ENCODE data around the gene YPEL4. TPM values are rescaled to one million over a fixed set of nuclear protein-coding genes. Genes with fewer than 3 reads are reported as not detected.

Gene YPEL4
- polyA plus RNA-seq, 1 of the 3 experiments (the other 2 are of a cell fraction), result 2.3 TPM

DNA sequence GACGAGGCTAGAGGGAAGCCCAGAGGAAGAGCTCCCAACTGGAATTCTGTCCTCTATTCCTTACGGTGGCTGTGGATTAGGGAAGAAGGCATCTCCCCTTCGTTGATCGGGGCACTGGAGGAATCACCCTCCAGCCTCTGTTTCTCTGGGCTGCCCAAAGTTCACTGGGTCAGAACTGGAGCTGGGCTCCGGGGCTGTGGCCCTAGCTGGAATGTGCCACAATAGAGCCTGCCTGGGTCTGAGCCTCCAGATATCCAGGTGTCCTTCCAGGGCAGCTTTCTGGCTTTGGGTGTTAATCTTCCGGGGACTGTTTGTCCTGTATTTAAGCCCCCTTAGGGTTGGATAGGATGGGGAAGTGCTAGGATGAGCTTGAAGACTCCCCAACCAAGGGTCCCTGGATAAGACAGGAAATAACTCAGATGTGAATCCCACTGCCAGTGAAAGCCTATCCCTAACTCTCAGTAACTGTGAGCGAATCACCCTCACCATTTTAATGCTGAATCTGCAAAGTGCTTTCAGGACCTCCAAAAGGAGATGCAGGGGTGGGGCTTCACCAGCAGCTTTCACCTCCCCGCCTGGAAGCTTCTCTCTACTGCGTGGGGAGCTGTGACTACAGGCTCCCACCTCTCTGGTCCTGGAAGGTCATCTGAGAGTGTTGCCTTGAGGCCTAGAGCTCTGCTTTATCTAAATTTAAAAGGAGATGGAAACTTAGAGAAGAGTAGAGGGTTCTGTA lies 9.5 kb downstream of the YPEL4 start:
- DNase-seq, result no peak
- H3K9me2 ChIP-seq, result no peaks in the 10 kb centered on the region
- POLR2A ChIA-PET, result interaction anchor here (3.0 kb wide), 1 partner anchor 72 kb away, joined by 24 read pairs; the partner anchor contains the start of gene UBE2L6
- H3F3A ChIP-seq (replicated peaks; ENCODE audit: insufficient read depth), result peaks cover 8% of the 10 kb centered on the region
- CTCF ChIA-PET, result interaction anchor here (1.1 to 17.7 kb wide), 12 partner anchors 9 to 295 kb away, joined by 3 to 326 read pairs (median 8); partner anchors contain the start of genes SERPING1, UBE2L6 and YPEL4
- TF ChIP-seq NRF1 (IDR thresholded peaks at IDR 0.05; ENCODE audit: low read depth, low read length) (no peak), YY1 (IDR thresholded peaks at IDR 0.05; ENCODE audit: low read depth) (no peak), TCF12 (IDR thresholded peaks at IDR 0.05) (no peak), CHD2 (IDR thresholded peaks at IDR 0.05; ENCODE audit: low read length, partially characterized antibody) (no peak), SIN3A (IDR thresholded peaks at IDR 0.05; ENCODE audit: borderline replicate concordance, low read depth, low read length) (no peak), MXI1 (IDR thresholded peaks at IDR 0.05; ENCODE audit: low read depth, low read length) (no peak), RAD21 (IDR thresholded peaks at IDR 0.05; ENCODE audit: low read length) (no peak), RCOR1 (IDR thresholded peaks at IDR 0.05; ENCODE audit: low read length) (no peak), GATA2 (CRISPR knock-in tag; IDR thresholded peaks at IDR 0.05) (no peak)
- TF ChIP-seq, protein P1, sequence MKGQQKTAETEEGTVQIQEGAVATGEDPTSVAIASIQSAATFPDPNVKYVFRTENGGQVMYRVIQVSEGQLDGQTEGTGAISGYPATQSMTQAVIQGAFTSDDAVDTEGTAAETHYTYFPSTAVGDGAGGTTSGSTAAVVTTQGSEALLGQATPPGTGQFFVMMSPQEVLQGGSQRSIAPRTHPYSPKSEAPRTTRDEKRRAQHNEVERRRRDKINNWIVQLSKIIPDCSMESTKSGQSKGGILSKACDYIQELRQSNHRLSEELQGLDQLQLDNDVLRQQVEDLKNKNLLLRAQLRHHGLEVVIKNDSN (IDR thresholded peaks at IDR 0.05; ENCODE audit: borderline replicate concordance, low read depth), result no peak
- TF ChIP-seq, protein P2, sequence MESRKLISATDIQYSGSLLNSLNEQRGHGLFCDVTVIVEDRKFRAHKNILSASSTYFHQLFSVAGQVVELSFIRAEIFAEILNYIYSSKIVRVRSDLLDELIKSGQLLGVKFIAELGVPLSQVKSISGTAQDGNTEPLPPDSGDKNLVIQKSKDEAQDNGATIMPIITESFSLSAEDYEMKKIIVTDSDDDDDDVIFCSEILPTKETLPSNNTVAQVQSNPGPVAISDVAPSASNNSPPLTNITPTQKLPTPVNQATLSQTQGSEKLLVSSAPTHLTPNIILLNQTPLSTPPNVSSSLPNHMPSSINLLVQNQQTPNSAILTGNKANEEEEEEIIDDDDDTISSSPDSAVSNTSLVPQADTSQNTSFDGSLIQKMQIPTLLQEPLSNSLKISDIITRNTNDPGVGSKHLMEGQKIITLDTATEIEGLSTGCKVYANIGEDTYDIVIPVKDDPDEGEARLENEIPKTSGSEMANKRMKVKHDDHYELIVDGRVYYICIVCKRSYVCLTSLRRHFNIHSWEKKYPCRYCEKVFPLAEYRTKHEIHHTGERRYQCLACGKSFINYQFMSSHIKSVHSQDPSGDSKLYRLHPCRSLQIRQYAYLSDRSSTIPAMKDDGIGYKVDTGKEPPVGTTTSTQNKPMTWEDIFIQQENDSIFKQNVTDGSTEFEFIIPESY (IDR thresholded peaks at IDR 0.05; ENCODE audit: borderline replicate concordance, low read depth), result no peak
- TF ChIP-seq, protein P3, sequence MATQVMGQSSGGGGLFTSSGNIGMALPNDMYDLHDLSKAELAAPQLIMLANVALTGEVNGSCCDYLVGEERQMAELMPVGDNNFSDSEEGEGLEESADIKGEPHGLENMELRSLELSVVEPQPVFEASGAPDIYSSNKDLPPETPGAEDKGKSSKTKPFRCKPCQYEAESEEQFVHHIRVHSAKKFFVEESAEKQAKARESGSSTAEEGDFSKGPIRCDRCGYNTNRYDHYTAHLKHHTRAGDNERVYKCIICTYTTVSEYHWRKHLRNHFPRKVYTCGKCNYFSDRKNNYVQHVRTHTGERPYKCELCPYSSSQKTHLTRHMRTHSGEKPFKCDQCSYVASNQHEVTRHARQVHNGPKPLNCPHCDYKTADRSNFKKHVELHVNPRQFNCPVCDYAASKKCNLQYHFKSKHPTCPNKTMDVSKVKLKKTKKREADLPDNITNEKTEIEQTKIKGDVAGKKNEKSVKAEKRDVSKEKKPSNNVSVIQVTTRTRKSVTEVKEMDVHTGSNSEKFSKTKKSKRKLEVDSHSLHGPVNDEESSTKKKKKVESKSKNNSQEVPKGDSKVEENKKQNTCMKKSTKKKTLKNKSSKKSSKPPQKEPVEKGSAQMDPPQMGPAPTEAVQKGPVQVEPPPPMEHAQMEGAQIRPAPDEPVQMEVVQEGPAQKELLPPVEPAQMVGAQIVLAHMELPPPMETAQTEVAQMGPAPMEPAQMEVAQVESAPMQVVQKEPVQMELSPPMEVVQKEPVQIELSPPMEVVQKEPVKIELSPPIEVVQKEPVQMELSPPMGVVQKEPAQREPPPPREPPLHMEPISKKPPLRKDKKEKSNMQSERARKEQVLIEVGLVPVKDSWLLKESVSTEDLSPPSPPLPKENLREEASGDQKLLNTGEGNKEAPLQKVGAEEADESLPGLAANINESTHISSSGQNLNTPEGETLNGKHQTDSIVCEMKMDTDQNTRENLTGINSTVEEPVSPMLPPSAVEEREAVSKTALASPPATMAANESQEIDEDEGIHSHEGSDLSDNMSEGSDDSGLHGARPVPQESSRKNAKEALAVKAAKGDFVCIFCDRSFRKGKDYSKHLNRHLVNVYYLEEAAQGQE (IDR thresholded peaks at IDR 0.05; ENCODE audit: low read depth, low read length), result no peak
- TF ChIP-seq, protein P4, sequence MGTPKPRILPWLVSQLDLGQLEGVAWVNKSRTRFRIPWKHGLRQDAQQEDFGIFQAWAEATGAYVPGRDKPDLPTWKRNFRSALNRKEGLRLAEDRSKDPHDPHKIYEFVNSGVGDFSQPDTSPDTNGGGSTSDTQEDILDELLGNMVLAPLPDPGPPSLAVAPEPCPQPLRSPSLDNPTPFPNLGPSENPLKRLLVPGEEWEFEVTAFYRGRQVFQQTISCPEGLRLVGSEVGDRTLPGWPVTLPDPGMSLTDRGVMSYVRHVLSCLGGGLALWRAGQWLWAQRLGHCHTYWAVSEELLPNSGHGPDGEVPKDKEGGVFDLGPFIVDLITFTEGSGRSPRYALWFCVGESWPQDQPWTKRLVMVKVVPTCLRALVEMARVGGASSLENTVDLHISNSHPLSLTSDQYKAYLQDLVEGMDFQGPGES (IDR thresholded peaks at IDR 0.05; ENCODE audit: low read depth, low read length), result no peak
- TF ChIP-seq, protein P5, sequence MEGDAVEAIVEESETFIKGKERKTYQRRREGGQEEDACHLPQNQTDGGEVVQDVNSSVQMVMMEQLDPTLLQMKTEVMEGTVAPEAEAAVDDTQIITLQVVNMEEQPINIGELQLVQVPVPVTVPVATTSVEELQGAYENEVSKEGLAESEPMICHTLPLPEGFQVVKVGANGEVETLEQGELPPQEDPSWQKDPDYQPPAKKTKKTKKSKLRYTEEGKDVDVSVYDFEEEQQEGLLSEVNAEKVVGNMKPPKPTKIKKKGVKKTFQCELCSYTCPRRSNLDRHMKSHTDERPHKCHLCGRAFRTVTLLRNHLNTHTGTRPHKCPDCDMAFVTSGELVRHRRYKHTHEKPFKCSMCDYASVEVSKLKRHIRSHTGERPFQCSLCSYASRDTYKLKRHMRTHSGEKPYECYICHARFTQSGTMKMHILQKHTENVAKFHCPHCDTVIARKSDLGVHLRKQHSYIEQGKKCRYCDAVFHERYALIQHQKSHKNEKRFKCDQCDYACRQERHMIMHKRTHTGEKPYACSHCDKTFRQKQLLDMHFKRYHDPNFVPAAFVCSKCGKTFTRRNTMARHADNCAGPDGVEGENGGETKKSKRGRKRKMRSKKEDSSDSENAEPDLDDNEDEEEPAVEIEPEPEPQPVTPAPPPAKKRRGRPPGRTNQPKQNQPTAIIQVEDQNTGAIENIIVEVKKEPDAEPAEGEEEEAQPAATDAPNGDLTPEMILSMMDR (IDR thresholded peaks at IDR 0.05), result no peak
- peak overlapping the region; percentile 99 for H3K4me2 ChIP-seq
- peaks cover 14 to 18% of the 10 kb centered on the region in 2 experiments; a peak in 3 of 4 replicates for H3K4me1 ChIP-seq (ENCODE audit: control insufficient read depth in 1 of 2, insufficient read depth in 2 of 2, low read depth in 1 of 2, low read length in 1 of 2)
- peak overlapping the region; percentile 99; the same call in 1 of the 2 replicates for H3K9ac ChIP-seq
- H3K79me2 ChIP-seq (ENCODE audit: insufficient read depth), result peaks cover 52% of the 10 kb centered on the region
- no peak overlapping the region; a peak in 1 of 4 replicates for H3K27ac ChIP-seq (ENCODE audit: low read depth in 2 of 2, low read length in 1 of 2)
- no peaks in the 10 kb centered on the region for H3K27me3 ChIP-seq (ENCODE audit: insufficient read depth)
- H4K20me1 ChIP-seq (ENCODE audit: insufficient read depth), result peaks cover 35% of the 10 kb centered on the region
- H3K4me3 ChIP-seq (ENCODE audit: low read depth in 2 of 2, low read length in 1 of 2), result peak overlapping the region; percentile 86 to 99; a peak in 3 of 4 replicates
- H3K36me3 ChIP-seq (replicated peaks in 1 of 2; ENCODE audit: control insufficient read depth in 1 of 2, insufficient read depth in 2 of 2, low read length in 1 of 2), result peaks cover 0 to 3% of the 10 kb centered on the region in 2 experiments
- no peak overlapping the region for H2AFZ ChIP-seq (ENCODE audit: low read depth)
- WGBS (ENCODE audit: low lambda C conversion rate), result 82% methylated on average over 9 of the region's 9 CpGs
- no peaks in the 10 kb centered on the region for H3K9me3 ChIP-seq
